ENCODE results near the gene PPP1R13B. TPM values are rescaled to one million over a fixed set of nuclear protein-coding genes. Genes with fewer than 3 reads are reported as not detected.

Gene PPP1R13B
- total RNA-seq, 2 donors from 2014 or later = 17.8 to 29.6 TPM

- DNase-seq (ENCODE audit: low spot score) = no peak
- intact Hi-C loops (cut with DNase I) = no loop called here
Measured at GRCh38 chr14:103763730-103764488, 83.5 kb downstream of the PPP1R13B start.

GRCh38 chr14:103762541-103762940 is 84.8 kb downstream of the PPP1R13B start:
- intact Hi-C loops (cut with DNase I) = no loop called here
- DNase-seq (ENCODE audit: low spot score) = no peak

GRCh38 chr14:103762036-103762435 is 85.3 kb downstream of the PPP1R13B start:
- DNase-seq (ENCODE audit: low spot score) = no peak
- intact Hi-C loops (cut with DNase I) = no loop called here

- intact Hi-C loops (cut with DNase I) = no loop called here
- no peak for DNase-seq (ENCODE audit: low spot score)
Measured at GRCh38 chr14:103758059-103758776, 89.2 kb downstream of the PPP1R13B start.

- intact Hi-C loops (cut with DNase I) = no loop called here
- DNase-seq (ENCODE audit: low spot score) = no peak
Measured at GRCh38 chr14:103755060-103755459, 92.3 kb downstream of the PPP1R13B start.

GRCh38 chr14:103753774-103754173 is 93.6 kb downstream of the PPP1R13B start:
- DNase-seq (ENCODE audit: low spot score) = no peak
- intact Hi-C loops (cut with DNase I) = no loop called here

GRCh38 chr14:103749860-103750259 is 97.5 kb downstream of the PPP1R13B start:
- DNase-seq (ENCODE audit: low spot score) = no peak

GRCh38 chr14:103749452-103749851 is 97.9 kb downstream of the PPP1R13B start:
- DNase-seq (ENCODE audit: low spot score) = no peak
- intact Hi-C loops (cut with DNase I) = no loop called here

More at GRCh38 chr14:103749860-103750259, 97.5 kb downstream of the PPP1R13B start:
- intact Hi-C loops (cut with DNase I) = no loop called here

GRCh38 chr14:103748534-103748857 is 98.9 kb downstream of the PPP1R13B start:
- intact Hi-C loops (cut with DNase I) = no loop called here
- DNase-seq (ENCODE audit: low spot score) = no peak

- no peak for DNase-seq (ENCODE audit: low spot score)
- intact Hi-C loops (cut with DNase I) = no loop called here
Measured at GRCh38 chr14:103746701-103747100, 100.7 kb downstream of the PPP1R13B start.

- intact Hi-C loops (cut with DNase I) = no loop called here
- no peak for DNase-seq (ENCODE audit: low spot score)
Measured at GRCh38 chr14:103745424-103745823, 102.0 kb downstream of the PPP1R13B start.

GRCh38 chr14:103744621-103745395 is 102.6 kb downstream of the PPP1R13B start:
- DNase-seq (ENCODE audit: low spot score) = no peak
- intact Hi-C loops (cut with DNase I) = no loop called here

GRCh38 chr14:103743691-103744090 is 103.7 kb downstream of the PPP1R13B start:
- intact Hi-C loops (cut with DNase I) = no loop called here
- DNase-seq (ENCODE audit: low spot score) = no peak

- no peak for DNase-seq (ENCODE audit: low spot score)
- intact Hi-C loops (cut with DNase I) = no loop called here
Measured at GRCh38 chr14:103742499-103743255, 104.7 kb downstream of the PPP1R13B start.

GRCh38 chr14:103741876-103742275 is 105.5 kb downstream of the PPP1R13B start:
- intact Hi-C loops (cut with DNase I) = no loop called here
- no peak for DNase-seq (ENCODE audit: low spot score)

GRCh38 chr14:103740991-103741689 is 106.2 kb downstream of the PPP1R13B start:
- DNase-seq (ENCODE audit: low spot score) = no peak
- intact Hi-C loops (cut with DNase I) = no loop called here

GRCh38 chr14:103739793-103740501 is 107.4 kb downstream of the PPP1R13B start:
- peak; percentile 70 for DNase-seq (ENCODE audit: low spot score)
- intact Hi-C loops (cut with DNase I) = no loop called here

- no peak for DNase-seq (ENCODE audit: low spot score)
- intact Hi-C loops (cut with DNase I) = no loop called here
Measured at GRCh38 chr14:103739466-103739792, 107.9 kb downstream of the PPP1R13B start.
